IMR-90 (cell line): ENCODE results near the gene ZNF581. TPM values are rescaled to one million over a fixed set of nuclear protein-coding genes. Genes with fewer than 3 reads are reported as not detected.

Experiments
- ATAC-seq: fragments of 200-7000 bp; cut with Tn5 transposase; 2 replicates; pipeline ENCODE4 v1.9.1; 2020; ENCODE audit warnings: low read depth, mild to moderate bottlenecking, moderate library complexity
- BruUV-seq: library from RNA; stranded (reverse); fragments of 400-500 nt; replicated peaks from 2 replicates; lab custom pipeline; 2021; lab: Mats Ljungman, UMichigan
- CTCF ChIA-PET: fragments of 300-600 bp; formaldehyde crosslinking; extraction: SDS; loops from one replicate; lab custom pipeline; 2021; ENCODE audit warnings: antibody characterized with exemption; lab: Yijun Ruan, JAX
- POLR2A ChIA-PET: fragments of 300-600 bp; sonication (Branson Sonifier 250); formaldehyde crosslinking; loops from one replicate; lab custom pipeline; 2022; ENCODE audit warnings: antibody characterized with exemption; ENCODE audit not compliant: unreplicated experiment; lab: Charles Lee
- DNase-seq: peaks from one replicate; pipeline ENCODE4 v3.0.0; 2013
- H2AFZ ChIP-seq: replicated peaks from 2 replicates; pipeline ENCODE3; 2013; ENCODE audit warnings: low read length, mild to moderate bottlenecking; ENCODE audit not compliant: poor library complexity
- H2AK5ac ChIP-seq: 2 replicates; pipeline ENCODE4 v1.6.1; 2013; ENCODE audit warnings: low read depth, low read length, inconsistent platforms
- H2AK9ac ChIP-seq: replicated peaks from 2 replicates; pipeline ENCODE3; 2013; ENCODE audit warnings: mild to moderate bottlenecking, low read depth, low read length, moderate library complexity; ENCODE audit not compliant: poor library complexity
- H2BK120ac ChIP-seq: 2 replicates; pipeline ENCODE4 v1.6.1; 2013; ENCODE audit warnings: low read depth, low read length, inconsistent platforms
- H2BK15ac ChIP-seq: 3 replicates; pipeline ENCODE4 v1.6.1; 2013; ENCODE audit warnings: low read depth, low read length, inconsistent platforms
- H2BK20ac ChIP-seq: 2 replicates; pipeline ENCODE4 v1.6.1; 2013; ENCODE audit warnings: low read depth, mild to moderate bottlenecking, inconsistent platforms, low read length, moderate library complexity
- H2BK5ac ChIP-seq: 2 replicates; pipeline ENCODE4 v1.6.1; 2013; ENCODE audit warnings: mild to moderate bottlenecking, low read depth, low read length, inconsistent platforms; ENCODE audit not compliant: poor library complexity, severe bottlenecking
- H3K14ac ChIP-seq: replicated peaks from 2 replicates; pipeline ENCODE4 v1.6.1; 2013; ENCODE audit warnings: low read depth, low read length, inconsistent platforms
- H3K18ac ChIP-seq: 2 replicates; pipeline ENCODE4 v1.6.1; 2013; ENCODE audit warnings: low read depth, low read length, control low read depth
- H3K23ac ChIP-seq: 2 replicates; pipeline ENCODE4 v1.6.1; 2013; ENCODE audit warnings: low read depth, low read length, inconsistent platforms
- H3K27ac ChIP-seq: 2 replicates; pipeline ENCODE4 v1.5.1; 2013; ENCODE audit warnings: mild to moderate bottlenecking, control low read depth, low read length; ENCODE audit not compliant: insufficient read depth
- H3K27me3 ChIP-seq: 2 replicates; pipeline ENCODE4 v1.6.1; 2013; ENCODE audit warnings: low read length; ENCODE audit not compliant: control insufficient read depth, insufficient read depth
- H3K36me3 ChIP-seq: 2 replicates; pipeline ENCODE4 v1.6.1; 2013; ENCODE audit warnings: low read length, mixed read lengths; ENCODE audit not compliant: control insufficient read depth, insufficient read depth
- H3K4ac ChIP-seq: 2 replicates; pipeline ENCODE4 v1.6.1; 2013; ENCODE audit warnings: low read depth, low read length, inconsistent platforms
- H3K4me1 ChIP-seq: 2 replicates; pipeline ENCODE4 v1.6.1; 2013; ENCODE audit warnings: low read length, mixed read lengths; ENCODE audit not compliant: control insufficient read depth, insufficient read depth
- H3K4me2 ChIP-seq: 2 replicates; pipeline ENCODE4 v1.6.1; 2013; ENCODE audit warnings: low read depth, mild to moderate bottlenecking, control low read depth, low read length, moderate library complexity
- H3K4me3 ChIP-seq: 2 replicates; pipeline ENCODE4 v1.5.1; 2013; ENCODE audit warnings: low read depth, mild to moderate bottlenecking, control low read depth, low read length, moderate library complexity; ENCODE audit not compliant: insufficient read depth
- H3K56ac ChIP-seq: 2 replicates; pipeline ENCODE4 v1.6.1; 2013; ENCODE audit warnings: low read length, inconsistent platforms; ENCODE audit not compliant: insufficient read depth; ENCODE audit errors: extremely low read depth
- H3K79me1 ChIP-seq, 2 experiments: 2 replicates each; pipeline ENCODE4 v1.6.1; 2013; ENCODE audit warnings: low read length in 2 of 2, inconsistent platforms in 1 of 2, low read depth in 1 of 2
- H3K9ac ChIP-seq: 2 replicates; pipeline ENCODE4 v1.6.1; 2013; ENCODE audit warnings: low read depth, low read length, control low read depth
- H3K9me1 ChIP-seq: 2 replicates; pipeline ENCODE4 v1.6.1; 2013; ENCODE audit warnings: low read length, inconsistent platforms; ENCODE audit not compliant: insufficient read depth
- H3K9me3 ChIP-seq: 2 replicates; pipeline ENCODE4 v1.6.1; 2013; ENCODE audit warnings: low read length; ENCODE audit not compliant: control insufficient read depth, insufficient read depth
- H4K20me1 ChIP-seq: 2 replicates; pipeline ENCODE4 v1.6.1; 2013; ENCODE audit warnings: low read length, inconsistent platforms; ENCODE audit not compliant: insufficient read depth
- H4K5ac ChIP-seq: 2 replicates; pipeline ENCODE4 v1.6.1; 2013; ENCODE audit warnings: mild to moderate bottlenecking, low read depth, low read length, control low read depth
- H4K8ac ChIP-seq, 2 experiments: 2 replicates each; pipeline ENCODE4 v1.6.1; 2013; ENCODE audit warnings: low read depth in 2 of 2, low read length in 2 of 2, control low read depth in 1 of 2, inconsistent platforms in 1 of 2
- H4K91ac ChIP-seq: 2 replicates; pipeline ENCODE4 v1.6.1; 2013; ENCODE audit warnings: low read depth, low read length, inconsistent platforms; ENCODE audit not compliant: insufficient read depth
- BHLHE40 ChIP-seq: fragments of 150-350 bp; IDR thresholded peaks from 2 replicates; pipeline ENCODE4 v1.6.1; 2016; ENCODE audit warnings: mild to moderate bottlenecking, low read depth, low read length
- CEBPB ChIP-seq: IDR thresholded peaks from 2 replicates; pipeline ENCODE4 v1.6.1; 2012; ENCODE audit warnings: low read depth, low read length, improper control_type of control experiment
- CHD1 ChIP-seq: IDR thresholded peaks from 2 replicates; pipeline ENCODE4 v1.6.1; 2012; ENCODE audit warnings: low read depth, low read length, improper control_type of control experiment
- MAFK ChIP-seq: IDR thresholded peaks from 2 replicates; pipeline ENCODE4 v1.6.1; 2012; ENCODE audit warnings: low read depth, low read length, improper control_type of control experiment
- MAZ ChIP-seq: IDR thresholded peaks from 2 replicates; pipeline ENCODE4 v1.6.1; 2012; ENCODE audit warnings: low read depth, mild to moderate bottlenecking, low read length, improper control_type of control experiment, moderate library complexity, borderline replicate concordance
- MXI1 ChIP-seq: IDR thresholded peaks from 2 replicates; pipeline ENCODE4 v1.6.1; 2012; ENCODE audit warnings: low read depth, mild to moderate bottlenecking, low read length, moderate library complexity, borderline replicate concordance
- NFE2L2 ChIP-seq: fragments of 150-350 bp; IDR thresholded peaks from 2 replicates; pipeline ENCODE4 v1.6.1; 2016; ENCODE audit warnings: low read depth, mild to moderate bottlenecking, low read length
- POLR2A ChIP-seq: IDR thresholded peaks from 2 replicates; pipeline ENCODE4 v1.6.1; 2012; ENCODE audit warnings: mild to moderate bottlenecking, low read depth, low read length
- RAD21 ChIP-seq: IDR thresholded peaks from 2 replicates; pipeline ENCODE4 v1.6.1; 2012; ENCODE audit warnings: low read length, improper control_type of control experiment
- RCOR1 ChIP-seq: IDR thresholded peaks from 2 replicates; pipeline ENCODE4 v1.6.1; 2012; ENCODE audit warnings: mild to moderate bottlenecking, low read length, improper control_type of control experiment; ENCODE audit not compliant: insufficient replicate concordance
- RFX5 ChIP-seq: IDR thresholded peaks from 2 replicates; pipeline ENCODE4 v1.8.0; 2012; ENCODE audit warnings: low read depth, mild to moderate bottlenecking, low read length, moderate library complexity
- USF2 ChIP-seq: fragments of 150-350 bp; IDR thresholded peaks from 2 replicates; pipeline ENCODE4 v1.6.1; 2017; ENCODE audit warnings: mild to moderate bottlenecking, antibody characterized with exemption, low read length, low read depth
- WGBS, 2 experiments: methylation state at CpG; one replicate each; pipeline versions ENCODE4 v1.1.5 to v1.1.7; 2013; ENCODE audit warnings: missing lambda C conversion rate in 2 of 2; ENCODE audit not compliant: insufficient read length in 1 of 2; ENCODE audit errors: extremely low coverage in 2 of 2; 5-methylcytosine and 5-hydroxymethylcytosine counted together
- dilution Hi-C: fragments of 300-500 bp; cut with HindIII; formaldehyde crosslinking; loops from one replicate; pipeline ENCODE4 v1.14.3; 2018; ENCODE audit warnings: low sequenced_read_pairs; ENCODE audit not compliant: unreplicated experiment
- in situ Hi-C: fragments of 300-500 bp; cut with MboI; formaldehyde crosslinking; loops from 3 replicates; pipeline ENCODE4 v1.14.3; 2019; ENCODE audit warnings: low sequenced_read_pairs, inconsistent platforms, mixed read lengths
- intact Hi-C: fragments of 100-400 bp; cut with micrococcal nuclease; formaldehyde crosslinking; loops from 2 replicates; pipeline ENCODE4 v1.10.0; 2022
- polyA plus RNA-seq, 3 experiments: library from polyadenylated mRNA; depleted of rRNA; stranded (reverse); fragments of >200 nt; gene quantifications; 2 replicates each; pipeline ENCODE4 v1.2.3, GENCODE V29; 2012; ENCODE audit warnings: low replicate concordance in 1 of 3
- total RNA-seq: library from RNA; depleted of rRNA; stranded (reverse); fragments of >200 nt; gene quantifications from 2 replicates; pipeline ENCODE4 v1.2.3, GENCODE V29; 2012
- TF ChIP-seq, protein P1 (sequence below): conservative IDR thresholded peaks from 2 replicates; pipeline ENCODE4 v1.5.1; 2012; ENCODE audit warnings: mild to moderate bottlenecking, low read depth, low read length, improper control_type of control experiment

Gene ZNF581
- total and polyA plus RNA-seq, 2 of the 4 experiments (the other 2 are of a cell fraction): 9.7 to 21.9 TPM

- Histone ChIP-seq H4K8ac (no peak overlapping the region), H2BK15ac (no peak overlapping the region), H2BK20ac (no peak overlapping the region), H3K79me1 (peaks cover 16 to 60% of the 10 kb centered on the region in 2 experiments), H2AK9ac (no peak overlapping the region), H3K14ac (no peak overlapping the region), H3K27ac (no peak overlapping the region), H3K36me3 (peaks cover 68% of the 10 kb centered on the region), H2BK5ac (no peak overlapping the region), H2AK5ac (no peak overlapping the region), H3K4me3 (no peak overlapping the region), H4K5ac (no peak overlapping the region), H2BK120ac (no peak overlapping the region), H3K4me2 (no peak overlapping the region), H4K20me1 (peaks cover 90% of the 10 kb centered on the region), H3K23ac (no peak overlapping the region), H3K9me1 (peaks cover 10% of the 10 kb centered on the region), H3K4ac (no peak overlapping the region), H4K91ac (no peak overlapping the region), H3K9ac (no peak overlapping the region), H3K9me3 (no peaks in the 10 kb centered on the region), H3K18ac (no peak overlapping the region), H3K4me1 (peaks cover 6% of the 10 kb centered on the region), H3K27me3 (no peaks in the 10 kb centered on the region), H2AFZ (no peak overlapping the region), H3K56ac (no peak overlapping the region)
- in situ Hi-C loops (loop anchor here (25.0 kb wide), 2 partner anchors 1200 to 1525 kb away; partner anchors contain the start of genes CDC42EP5, CNOT3 and LENG9), intact Hi-C loops (no loop called here), dilution Hi-C loops (no loop called here)
- TF ChIP-seq MAZ (no peak), NFE2L2 (no peak), MAFK (no peak), RFX5 (no peak), MXI1 (no peak), USF2 (no peak), RAD21 (no peak), CHD1 (no peak), CEBPB (no peak), POLR2A (no peak), BHLHE40 (no peak), RCOR1 (no peak)
- TF ChIP-seq, protein P1, sequence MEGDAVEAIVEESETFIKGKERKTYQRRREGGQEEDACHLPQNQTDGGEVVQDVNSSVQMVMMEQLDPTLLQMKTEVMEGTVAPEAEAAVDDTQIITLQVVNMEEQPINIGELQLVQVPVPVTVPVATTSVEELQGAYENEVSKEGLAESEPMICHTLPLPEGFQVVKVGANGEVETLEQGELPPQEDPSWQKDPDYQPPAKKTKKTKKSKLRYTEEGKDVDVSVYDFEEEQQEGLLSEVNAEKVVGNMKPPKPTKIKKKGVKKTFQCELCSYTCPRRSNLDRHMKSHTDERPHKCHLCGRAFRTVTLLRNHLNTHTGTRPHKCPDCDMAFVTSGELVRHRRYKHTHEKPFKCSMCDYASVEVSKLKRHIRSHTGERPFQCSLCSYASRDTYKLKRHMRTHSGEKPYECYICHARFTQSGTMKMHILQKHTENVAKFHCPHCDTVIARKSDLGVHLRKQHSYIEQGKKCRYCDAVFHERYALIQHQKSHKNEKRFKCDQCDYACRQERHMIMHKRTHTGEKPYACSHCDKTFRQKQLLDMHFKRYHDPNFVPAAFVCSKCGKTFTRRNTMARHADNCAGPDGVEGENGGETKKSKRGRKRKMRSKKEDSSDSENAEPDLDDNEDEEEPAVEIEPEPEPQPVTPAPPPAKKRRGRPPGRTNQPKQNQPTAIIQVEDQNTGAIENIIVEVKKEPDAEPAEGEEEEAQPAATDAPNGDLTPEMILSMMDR: no peak
- CTCF ChIA-PET: no interaction called here
- 74% methylated on average over 6 of the region's 7 CpGs; no CpG with 5 or more reads in 1 of the 2 experiments for WGBS, 2 experiments
- ATAC-seq (no peak), DNase-seq (no peak)
- no TSS peak for BruUV-seq
- POLR2A ChIA-PET: no interaction called here
Observed at GRCh38 chr19:55661826-55662225, 18.4 kb downstream of the ZNF581 start.
